T-helper 1 cell (primary cell): ENCODE data around the gene SLX1A.
"Not testable (repeated sequence)": the region's sequence is repeated elsewhere in the genome, so short reads cannot be mapped to it uniquely, and the experiment has no call there.

Source experiments
- DNase-seq, 5 donors: peaks; one replicate each; pipeline ENCODE4 v3.0.0-alpha.2; 2012 to 2020
- total RNA-seq, 4 donors: gene quantifications; one replicate each; lab custom pipeline; 2026; lab: John Stamatoyannopoulos, UW

The SLX1A gene
- 0 to 0.54 (median 0.12) reads per million in 4 donors for total RNA-seq

DNA sequence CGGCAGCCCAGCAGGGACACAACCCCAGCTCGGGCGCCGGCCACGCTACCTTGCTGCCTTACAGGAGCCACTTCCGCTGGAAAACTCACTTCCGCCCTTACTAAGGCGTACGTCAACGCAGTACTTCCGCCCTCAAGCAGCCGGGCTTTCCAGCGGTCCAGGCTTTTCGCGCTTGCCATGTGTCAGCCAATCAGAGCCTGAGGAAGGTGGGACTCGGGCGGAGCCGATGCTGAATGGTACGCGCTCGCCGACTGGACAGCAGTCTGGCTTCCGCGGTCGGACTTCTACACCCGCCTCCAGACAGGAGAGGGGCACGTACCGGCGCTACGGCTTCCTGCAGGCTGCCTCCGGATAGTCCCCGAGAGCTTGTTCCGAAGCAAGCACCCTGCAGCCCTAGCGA is at the start of gene SLX1A, which contains the start of gene BOLA2B:
SLX1A (plus strand) TSS at position 261 of the 400 bp plus-strand sequence. CDS start 210 bp downstream, outside the sequence.
BOLA2B (minus strand) TSS at position 52 of the 400 bp plus-strand sequence. CDS start 71 bp downstream, outside the sequence.
- DNase-seq = not testable (repeated sequence)

DNA sequence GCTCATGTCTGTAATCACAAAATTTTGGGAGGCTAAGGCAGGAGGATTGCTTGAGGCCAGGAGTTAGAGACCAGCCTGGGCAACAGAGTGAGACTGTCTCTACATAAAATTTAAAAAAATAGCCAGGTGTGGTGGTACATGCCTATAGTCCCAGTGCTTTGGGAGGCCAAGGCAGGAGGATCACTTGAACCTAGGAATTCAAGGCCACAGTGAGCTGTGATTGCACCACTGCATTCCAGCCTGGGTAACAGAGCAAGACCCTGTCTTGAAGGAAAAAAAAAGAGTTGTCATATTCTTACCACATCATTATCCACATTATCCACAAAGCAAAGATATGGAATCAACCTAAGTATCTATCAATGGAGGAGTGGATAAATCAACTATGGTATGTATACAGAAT is 49.7 kb upstream of the SLX1A start:
- no peak for DNase-seq

DNA sequence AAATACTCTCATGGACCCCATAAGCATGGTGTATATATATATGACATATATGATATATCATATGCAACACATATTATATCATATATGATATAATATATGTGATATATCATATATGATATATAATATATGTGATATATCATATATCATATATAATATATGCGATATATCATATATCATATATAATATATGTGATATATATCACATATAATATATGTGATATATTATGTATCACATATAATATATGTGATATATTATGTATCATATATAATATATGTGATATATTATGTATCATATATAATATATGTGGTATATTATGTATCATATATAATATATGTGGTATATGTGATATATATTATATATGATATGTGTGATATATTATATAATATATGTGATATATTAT is 48.8 kb upstream of the SLX1A start:
- no peak for DNase-seq

DNA sequence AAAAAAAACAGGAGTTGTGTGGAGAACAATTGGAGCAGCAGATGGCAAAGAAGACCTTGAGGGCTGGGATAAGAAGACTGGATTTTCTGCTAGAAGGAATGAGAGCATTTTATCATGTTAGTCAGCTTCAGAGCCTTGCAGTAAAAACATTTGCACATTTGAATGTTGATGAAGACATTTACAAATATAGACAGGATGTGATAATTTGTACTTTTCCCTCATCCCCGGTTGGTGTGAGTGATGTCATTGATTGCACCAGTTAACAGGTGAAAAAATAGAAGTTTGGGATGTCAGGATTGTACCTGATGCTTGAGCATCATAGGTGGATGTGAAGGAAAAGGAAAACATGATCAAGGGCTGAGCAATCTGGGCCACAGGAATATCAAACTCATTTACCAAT is 48.0 kb upstream of the SLX1A start:
- DNase-seq = no peak

DNA sequence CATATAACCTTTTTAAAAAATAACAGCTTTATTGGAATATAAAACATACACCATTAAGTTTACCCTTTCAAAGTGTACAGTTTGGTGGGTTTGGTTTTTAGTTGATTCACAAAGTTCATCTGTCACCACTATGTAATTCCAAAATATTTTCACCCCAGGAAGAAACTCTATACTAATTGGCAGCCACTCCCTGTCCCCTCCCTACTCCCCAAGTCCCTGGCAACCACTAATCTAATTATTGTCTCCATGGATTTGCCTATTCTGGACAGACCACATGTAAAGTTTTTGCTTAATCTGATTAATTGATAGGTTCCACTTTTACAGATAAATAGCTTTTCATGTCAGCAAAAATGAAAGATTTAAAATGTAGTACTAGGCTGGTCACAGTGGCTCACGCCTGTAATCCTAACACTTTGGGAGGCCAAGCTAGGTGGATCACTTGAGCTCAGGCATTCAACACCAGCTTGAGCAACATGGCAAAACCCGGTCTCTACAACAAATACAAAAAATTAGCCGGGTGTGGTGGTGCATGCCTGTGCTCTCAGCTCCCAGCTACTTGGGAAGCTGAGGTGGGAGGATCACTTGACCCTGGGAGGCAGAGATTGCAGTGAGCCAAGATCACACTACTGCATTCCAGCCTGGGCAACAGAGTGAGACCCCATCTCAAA is 45.7 kb upstream of the SLX1A start:
- DNase-seq = no peak

DNA sequence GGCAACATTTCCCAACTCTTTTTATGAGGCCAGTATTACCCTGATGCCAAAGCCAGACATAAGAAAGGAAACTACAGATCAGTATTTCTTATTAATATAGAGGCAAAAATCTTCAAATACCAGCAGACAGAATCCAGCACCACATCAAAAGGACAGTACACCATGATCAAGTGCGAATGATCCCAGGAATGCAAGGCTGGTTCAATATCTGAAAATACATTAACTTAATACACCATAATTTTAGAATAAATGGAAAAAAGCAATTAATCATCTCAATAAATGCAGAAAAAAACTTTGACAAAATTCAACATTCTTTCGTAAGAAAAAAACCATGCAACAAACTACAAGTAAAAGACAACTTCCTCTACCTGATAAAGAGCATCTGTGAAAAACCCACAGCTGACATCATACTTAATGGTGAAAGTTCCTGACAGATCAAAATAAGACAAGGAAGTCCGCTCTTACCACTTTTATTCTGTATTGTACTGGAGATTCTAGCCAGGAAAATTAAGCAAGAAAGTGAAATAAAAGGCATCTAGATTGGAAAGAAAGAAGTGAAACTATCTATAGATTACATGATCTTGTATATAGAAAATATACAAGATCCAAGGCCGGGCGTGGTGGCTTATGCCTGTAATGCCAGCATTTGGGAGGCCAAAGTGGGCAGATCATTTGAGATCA is 44.3 kb upstream of the SLX1A start:
- no peak for DNase-seq

DNA sequence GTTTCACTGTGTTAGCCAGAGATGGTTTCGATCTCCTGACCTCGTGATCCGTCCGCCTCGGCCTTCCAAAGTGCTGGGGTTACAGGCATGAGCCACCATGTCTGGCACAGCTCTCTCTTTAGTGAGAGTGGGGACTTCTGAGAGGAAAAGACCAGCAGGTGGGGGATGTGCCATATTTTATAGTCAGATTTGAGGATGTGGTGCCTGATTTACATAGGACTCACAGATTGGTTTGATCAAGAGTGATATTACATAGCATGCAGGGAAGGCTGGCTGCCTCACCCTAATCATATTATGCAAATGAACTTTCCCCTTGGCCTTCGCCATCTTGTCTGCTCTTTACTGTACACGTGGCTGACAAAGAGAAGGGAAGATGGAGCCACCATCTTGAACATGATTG is 42.6 kb upstream of the SLX1A start:
- DNase-seq = no peak

DNA sequence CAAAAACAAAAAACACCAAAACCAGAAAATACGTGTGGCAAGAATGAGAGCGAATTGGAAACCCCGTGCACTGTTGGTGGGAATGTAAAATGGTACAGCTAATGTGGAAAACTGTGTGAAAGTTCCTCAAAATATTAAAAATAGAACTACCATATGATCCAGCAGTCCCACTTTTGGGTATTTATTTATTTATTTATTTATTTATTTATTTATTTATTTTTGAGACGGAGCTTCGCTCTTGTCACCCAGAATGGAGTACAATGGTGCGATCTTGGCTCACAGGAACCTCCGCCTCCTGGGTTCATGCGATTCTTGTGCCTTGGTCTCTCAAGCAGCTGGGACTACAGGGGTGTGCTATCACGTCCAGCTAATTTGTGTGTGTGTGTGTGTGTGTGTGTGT is 41.2 kb upstream of the SLX1A start:
- DNase-seq = no peak

DNA sequence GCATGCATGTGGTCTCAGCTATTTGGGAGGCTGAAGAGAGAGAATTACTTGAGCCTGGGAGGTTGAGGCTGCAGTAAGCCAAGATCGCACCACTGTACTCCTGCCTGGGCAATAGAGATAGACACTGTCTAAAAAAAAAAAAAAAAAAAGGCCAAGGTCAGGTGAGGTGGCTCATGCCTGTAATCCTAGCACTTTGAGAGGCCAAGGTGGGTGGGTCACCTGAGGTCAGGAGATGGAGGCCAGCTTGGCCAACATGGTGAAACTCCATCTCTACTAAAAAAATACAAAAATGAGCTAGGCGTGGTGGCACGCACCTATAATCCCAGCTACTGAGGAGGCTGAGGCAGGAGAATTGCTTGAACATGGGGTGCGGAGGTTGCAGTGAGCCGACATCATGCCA is 38.5 kb upstream of the SLX1A start:
- DNase-seq = no peak

DNA sequence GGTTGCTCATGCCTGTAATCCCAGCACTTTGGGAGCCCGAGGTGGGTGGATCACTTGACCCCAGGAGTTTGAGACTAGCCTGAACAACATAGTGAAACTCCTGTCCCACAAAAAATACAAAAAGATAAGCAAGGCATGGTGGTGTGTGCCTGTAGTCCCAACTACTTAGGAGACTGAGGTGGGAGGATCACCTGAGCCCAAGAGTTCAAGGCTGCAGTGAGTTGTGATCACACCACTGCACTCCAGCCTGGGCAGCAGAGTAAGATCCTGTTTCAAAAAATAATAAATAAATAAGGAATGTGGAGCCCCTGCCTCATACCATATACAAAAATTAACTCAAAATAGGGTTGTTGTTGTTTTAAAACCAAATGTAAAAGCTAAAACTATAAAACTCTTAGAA is 36.5 kb upstream of the SLX1A start:
- no peak for DNase-seq

DNA sequence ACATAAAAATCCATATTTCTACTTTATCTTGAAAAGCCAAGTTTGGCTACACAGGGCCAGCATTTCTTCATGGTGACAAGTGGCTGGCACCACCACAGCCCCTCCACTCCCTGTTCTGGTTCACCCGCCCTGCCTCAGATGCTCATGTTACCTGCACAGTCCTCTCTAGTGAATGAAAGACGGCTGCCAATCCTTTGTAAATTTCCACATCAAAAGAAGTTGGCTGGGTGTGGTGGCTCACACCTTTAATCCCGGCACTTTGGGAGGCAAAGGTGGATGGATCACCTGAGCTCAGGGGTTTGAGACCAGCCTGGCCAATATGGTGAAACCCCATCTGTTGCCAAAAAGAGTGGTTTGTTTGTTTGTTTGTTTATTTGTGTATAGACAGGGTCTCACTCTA is 30.1 kb upstream of the SLX1A start:
- no peak for DNase-seq

DNA sequence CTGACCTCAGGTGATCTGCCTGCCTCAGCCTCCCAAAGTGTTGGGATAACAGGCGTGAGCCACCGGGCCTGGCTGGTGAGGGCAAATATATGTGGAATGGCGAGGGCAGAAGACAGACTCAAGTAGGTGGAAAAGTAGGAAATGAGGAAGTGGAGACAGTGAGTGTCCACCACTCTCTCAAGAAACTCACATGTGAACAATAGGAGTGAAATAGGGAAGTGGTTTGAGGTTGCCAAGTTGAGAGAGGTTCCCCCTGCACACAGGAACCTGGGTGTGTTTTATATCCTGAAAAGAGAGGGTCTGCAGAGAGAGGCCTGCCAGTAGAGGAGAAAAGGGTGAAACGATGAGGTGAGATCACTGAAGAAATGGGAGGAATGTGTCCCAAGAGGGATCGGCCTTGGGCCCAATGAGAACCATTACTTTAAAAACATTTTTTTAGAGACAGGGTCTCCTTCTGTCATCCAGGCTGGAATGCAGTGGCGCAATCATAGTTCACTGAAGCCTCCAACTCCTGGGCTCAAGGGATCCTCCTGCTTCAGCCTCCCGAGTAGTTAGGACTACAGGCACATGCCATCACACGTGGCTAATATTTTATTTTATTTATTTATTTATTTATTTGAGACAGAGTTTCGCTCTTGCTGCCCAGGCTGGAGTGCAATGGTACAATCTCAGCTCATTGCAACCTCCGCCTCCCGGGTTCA is 27.3 kb upstream of the SLX1A start:
- peak in 1 of 5 donors; percentile 16 for DNase-seq

DNA sequence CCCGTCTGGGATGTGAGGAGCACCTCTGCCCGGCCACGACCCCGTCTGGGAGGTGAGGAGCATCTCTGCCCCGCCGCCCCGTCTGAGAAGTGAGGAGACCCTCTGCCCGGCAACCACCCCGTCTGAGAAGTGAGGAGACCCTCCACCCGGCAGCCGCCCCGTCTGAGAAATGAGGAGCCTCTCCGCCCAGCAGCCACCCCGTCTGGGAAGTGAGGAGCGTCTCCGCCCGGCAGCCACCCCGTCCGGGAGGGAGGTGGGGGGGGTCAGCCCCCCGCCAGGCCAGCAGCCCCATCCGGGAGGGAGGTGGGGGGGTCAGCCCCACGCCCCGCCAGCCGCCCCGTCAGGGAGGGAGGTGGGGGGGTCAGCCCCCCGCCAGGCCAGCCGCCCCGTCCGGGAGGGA is 24.9 kb upstream of the SLX1A start:
- not testable (repeated sequence) for DNase-seq

DNA sequence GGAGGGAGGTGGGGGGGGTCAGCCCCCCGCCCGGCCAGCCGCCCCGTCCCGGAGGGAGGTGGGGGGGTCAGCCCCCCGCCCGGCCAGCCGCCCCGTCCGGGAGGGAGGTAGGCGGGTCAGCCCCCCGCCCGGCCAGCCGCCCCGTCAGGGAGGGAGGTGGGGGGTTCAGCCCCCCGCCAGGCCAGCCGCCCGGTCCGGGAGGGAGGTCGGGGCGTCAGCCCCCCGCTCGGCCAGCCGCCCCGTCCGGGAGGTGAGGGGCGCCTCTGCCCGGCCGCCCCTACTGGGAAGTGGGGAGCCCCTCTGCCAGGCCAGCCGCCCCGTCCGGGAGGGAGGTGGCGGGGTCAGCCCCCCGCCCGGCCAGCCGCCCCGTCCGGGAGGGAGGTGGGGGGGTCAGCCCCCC is 24.3 kb upstream of the SLX1A start:
- not testable (repeated sequence) for DNase-seq

DNA sequence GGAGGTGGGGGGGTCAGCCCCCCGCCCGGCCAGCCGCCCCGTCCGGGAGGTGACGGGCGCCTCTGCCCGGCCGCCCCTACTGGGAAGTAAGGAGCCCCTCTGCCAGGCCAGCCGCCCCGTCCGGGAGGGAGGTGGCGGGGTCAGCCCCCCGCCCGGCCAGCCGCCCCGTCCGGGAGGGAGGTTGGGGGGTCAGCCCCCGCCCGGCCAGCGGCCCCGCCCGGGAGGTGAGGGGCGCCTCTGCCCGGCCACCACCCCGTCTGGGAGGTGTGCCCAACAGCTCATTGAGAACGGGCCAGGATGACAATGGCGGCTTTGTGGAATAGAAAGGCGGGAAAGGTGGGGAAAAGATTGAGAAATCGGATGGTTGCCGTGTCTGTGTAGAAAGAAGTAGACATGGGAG is 23.5 kb upstream of the SLX1A start:
- not testable (repeated sequence) for DNase-seq

DNA sequence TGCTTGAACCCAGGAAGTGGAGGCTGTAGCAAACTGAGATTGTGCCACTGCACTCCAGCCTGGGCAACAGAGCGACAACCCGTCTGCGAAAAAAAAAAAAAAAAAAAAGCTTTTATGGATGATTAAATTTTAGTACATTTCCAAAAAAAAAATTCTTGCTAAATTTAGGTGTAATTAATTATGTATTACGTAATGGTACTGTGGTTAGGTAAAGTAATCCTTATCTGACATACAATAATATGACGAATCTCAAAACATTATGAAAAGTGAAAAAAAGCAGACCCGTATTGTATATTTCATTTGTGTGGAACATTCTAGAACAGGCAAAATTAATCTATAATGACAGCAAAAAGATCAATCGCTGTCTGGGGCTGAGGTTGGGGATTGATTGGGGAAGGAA is 20.6 kb upstream of the SLX1A start:
- no peak for DNase-seq

DNA sequence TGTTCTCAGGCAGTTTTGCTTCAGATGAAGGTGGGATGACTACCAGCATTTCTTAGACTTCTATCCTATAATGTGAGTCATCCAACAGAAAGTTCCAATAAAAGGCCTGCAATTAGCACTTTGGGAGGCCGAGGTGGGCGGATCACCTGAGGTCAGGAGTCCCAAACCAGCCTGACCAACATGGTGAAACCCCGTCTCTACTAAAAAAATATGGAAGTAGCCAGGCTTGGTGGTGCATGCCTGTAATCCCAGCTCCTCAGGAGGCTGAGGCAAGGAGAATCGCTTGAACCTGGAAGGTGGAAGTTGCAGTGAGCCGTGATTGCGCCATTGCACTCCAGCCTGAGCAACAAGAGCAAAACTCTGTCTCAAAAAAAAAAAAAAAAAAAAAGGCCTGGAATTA is 16.8 kb upstream of the SLX1A start:
- not testable (repeated sequence) for DNase-seq

DNA sequence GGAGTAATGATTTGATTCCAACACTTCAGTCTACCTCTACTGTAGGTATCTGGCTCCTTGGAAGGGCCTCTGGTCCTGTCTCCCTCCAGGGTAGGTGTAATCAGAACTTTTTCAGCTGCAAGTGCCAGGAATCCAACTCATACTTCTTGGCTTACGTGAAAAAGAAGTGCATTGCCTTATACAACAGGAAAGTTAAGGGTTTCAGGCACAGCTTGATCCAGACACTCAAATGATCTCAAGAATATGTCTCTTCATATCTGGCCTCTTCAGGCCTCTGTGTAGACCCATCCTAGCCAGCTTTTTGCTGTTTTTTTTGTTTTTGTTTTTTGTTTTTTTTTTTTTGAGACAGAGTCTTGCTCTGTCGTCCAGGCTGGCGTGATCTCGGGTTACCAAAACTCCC is 14.5 kb upstream of the SLX1A start:
- no peak for DNase-seq

DNA sequence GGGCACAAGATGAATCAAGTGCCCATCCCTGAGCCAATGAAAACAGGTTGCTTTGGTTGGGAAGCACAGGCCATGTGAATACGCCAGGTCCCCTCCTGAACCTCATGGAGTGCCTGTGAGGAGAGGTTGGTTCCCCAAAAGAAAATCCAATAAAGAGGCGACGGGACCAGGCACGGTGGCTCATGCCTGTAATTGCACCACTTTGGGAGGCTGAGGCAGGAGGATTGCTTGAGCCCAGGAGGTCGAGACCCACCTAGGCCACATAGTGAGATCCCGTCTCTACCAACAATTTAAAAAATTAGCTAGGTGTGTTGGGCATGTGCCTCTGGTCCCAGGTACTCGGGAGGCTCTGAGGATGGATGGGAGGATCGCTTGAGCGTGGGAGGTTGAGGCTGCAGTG is 13.7 kb upstream of the SLX1A start:
- DNase-seq = no peak

DNA sequence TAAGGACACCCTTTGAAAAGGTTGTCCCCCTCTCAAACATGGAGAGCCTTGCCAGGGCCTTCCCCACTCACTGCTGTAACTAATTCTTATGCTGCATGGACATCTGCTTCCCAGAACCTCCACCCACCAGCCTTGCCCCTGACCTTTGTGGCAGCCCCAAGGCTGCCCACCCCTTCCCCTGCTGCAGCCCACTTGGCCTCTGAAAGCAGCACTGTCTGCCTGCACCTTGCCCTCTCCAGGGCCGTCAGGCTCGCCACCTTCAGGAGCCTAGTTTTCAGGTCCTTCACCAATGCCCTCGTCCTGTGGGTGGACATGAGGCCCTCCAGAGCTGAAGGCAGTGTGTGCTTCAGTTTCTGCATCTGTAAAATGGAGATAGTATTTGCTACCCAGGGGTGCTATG is 12.9 kb upstream of the SLX1A start:
- no peak for DNase-seq

DNA sequence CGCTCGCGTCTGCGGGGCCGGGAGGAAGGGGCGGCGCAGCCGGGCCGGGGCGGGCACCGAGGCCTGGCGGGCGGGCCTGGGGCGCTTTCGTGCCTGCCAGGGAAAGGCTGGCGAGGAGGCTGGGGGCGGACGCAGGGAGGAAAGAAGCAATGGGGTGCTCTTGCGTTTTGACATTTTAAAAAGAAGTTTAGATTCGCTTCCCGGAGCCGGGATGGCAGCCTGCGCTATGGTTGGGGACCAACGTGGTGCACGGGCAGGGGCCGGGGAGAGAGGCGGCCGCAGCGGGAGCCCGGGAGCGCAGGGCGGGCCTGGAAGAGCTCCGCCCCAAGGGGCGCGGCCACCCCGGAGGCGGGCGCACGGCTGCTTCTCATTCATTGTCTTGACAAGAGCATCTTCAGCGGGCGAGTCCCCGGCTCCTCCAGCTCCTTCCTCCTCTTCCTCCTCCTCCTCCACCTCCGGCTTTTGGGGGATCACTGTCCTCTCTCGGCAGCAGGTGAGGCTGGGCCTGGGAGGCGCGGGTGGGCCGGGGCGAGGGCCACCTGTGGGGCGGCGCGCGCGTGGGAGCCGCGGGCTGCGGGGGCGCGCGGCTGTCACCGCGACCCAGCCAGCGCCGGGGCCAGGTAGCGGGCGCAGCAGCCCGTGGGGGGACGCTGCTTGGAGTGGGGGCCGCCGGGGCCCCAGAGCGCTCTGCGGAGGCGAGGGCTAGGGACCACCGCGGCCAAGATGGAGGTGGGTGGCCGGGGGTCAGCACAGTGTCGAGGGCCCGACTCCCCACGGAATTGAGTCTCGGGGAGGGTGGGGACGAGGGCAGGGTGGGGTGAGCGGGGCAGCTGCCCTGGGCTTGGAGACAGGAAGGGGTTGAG is 10.2 kb upstream of the SLX1A start, which contains the start of gene CORO1A:
CORO1A (plus strand) TSS at position 370 of the 863 bp plus-strand sequence. CDS start 1,608 bp downstream, outside the sequence.
- DNase-seq = peak; percentile 68 to 89 (median 77)

DNA sequence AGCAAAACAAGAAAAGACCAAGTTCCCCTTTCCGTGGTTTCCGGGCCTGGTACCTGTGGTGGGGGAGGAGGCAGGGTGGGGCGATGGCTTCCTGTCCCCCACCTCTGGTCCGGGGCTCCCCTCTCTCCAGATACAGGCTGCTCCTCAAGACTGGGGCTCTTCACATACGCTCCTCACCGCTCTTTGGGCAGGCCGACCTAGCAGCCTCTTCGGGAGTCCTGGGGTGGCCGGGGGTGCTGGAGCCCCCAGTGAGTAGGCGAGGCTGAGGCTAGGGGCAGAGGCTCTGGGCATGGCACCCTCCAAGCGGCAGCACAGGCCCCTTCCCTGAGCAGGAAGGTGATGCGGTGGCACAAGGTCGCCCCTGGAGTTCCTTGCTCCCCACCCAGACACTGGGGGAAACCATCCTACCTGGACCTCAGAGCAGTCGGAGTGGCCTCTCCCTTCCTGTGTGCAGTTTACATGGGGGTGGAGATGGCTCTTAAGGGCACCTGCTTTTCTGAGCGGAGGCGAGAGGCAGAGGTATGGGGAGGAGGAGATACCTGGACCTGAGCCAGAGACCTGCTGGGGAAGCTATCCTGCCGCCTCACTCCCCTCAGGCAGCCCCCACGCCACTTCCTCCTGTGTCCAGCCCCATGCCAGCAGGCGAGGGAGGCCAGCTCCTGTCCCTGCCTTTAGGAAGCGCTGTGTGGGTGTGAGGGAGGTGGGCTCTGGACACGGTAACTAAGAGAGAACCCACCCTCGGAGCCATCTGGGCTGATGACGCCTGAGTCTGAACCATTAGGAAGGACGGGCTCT is 9.4 kb upstream of the SLX1A start:
- peak; percentile 62 to 94 (median 70) for DNase-seq
